GM12801 (cell line): ENCODE measurements around the gene MTFP1.

Experiments
- TF ChIP-seq, protein P1 (sequence below): IDR thresholded peaks from one replicate; pipeline ENCODE4 v1.5.1; 2011; ENCODE audit warnings: control low read depth; ENCODE audit not compliant: insufficient read length; ENCODE audit errors: extremely low read depth

MTFP1 gene, protein sequence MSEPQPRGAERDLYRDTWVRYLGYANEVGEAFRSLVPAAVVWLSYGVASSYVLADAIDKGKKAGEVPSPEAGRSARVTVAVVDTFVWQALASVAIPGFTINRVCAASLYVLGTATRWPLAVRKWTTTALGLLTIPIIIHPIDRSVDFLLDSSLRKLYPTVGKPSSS

DNA sequence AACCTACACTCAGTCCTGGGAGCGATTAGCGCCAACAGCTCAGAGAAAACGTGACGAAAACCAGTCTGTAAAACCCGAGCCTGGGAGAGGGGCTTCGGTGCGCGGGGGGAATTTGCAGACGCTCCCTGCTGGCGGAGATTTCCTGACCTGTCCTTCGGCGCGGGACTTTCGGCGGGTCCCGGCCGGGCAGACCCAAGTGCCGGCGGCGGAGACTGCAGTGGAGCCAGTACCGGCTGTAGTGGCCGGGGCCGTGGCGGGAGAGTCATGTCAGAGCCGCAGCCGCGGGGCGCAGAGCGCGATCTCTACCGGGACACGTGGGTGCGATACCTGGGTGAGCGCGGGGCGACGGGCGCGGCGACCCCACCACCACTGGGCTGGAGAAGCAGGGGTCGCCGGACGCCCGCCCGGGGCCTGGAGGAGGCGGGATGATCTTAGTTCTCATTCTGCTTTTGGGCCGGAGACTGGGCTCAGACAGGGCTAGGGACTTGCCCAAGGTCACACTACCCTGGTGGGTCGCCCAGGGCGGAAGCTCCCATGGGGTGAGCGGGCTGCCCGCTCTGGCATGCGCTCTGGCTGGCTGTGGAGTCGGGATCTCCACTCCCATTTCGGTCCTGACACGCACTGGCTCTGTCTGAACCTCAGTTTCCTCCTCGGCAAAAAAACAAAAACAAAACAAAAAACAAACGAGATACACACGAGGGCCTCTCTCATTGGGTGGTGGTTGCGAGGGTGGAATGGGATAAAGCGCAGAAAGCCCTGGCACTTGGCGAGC is at the start of gene MTFP1:
MTFP1 (plus strand) TSS at position 153 of the 772 bp plus-strand sequence; CDS start at position 265, 112 bp downstream.
- TF ChIP-seq, protein P1, sequence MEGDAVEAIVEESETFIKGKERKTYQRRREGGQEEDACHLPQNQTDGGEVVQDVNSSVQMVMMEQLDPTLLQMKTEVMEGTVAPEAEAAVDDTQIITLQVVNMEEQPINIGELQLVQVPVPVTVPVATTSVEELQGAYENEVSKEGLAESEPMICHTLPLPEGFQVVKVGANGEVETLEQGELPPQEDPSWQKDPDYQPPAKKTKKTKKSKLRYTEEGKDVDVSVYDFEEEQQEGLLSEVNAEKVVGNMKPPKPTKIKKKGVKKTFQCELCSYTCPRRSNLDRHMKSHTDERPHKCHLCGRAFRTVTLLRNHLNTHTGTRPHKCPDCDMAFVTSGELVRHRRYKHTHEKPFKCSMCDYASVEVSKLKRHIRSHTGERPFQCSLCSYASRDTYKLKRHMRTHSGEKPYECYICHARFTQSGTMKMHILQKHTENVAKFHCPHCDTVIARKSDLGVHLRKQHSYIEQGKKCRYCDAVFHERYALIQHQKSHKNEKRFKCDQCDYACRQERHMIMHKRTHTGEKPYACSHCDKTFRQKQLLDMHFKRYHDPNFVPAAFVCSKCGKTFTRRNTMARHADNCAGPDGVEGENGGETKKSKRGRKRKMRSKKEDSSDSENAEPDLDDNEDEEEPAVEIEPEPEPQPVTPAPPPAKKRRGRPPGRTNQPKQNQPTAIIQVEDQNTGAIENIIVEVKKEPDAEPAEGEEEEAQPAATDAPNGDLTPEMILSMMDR: no peak

GRCh38 chr22:30380011-30380410 is 45.6 kb upstream of the MTFP1 start:
- TF ChIP-seq, protein P1: no peak

- TF ChIP-seq, protein P1: no peak
Observed at GRCh38 chr22:30381264-30381663, 44.3 kb upstream of the MTFP1 start.

DNA sequence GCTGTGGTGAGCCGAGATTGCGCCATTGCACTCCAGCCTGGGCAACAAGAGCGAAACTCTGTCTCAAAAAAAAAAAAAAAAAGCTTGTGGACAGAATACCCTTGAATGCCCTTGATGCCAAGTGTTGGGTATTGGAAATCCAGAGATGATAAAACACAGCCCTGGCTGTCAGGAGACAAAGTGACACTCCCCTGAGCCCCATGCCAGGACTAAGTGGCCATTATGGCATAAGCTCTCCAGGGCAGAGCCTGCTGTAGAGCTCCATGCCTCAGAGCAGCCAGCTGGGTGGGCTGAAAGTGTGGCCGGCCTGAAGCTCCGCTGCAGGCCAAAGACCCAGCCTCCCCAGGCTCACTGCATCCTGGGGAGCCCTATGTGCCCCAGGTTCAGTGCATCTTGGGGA is 43.2 kb upstream of the MTFP1 start:
- TF ChIP-seq, protein P1: no peak

DNA sequence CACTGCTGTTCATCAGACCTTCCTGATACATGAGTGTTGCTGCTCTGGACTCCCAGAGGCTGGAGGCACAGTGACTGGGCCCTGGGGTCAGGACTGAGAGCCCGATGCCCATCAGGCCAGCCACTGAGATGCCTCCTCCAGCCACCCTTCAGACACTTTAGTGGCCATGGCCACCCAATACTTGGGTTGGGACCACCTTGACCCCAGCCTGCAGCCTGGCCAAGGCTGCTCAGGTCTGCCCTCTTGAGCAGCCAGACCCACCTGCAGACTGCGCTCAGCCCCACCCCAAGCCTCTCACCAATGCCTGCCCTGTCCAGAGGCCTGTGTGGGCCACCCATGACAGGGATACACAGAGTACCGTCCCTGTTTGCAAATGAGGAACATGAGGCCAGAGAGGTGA is 42.5 kb upstream of the MTFP1 start:
- TF ChIP-seq, protein P1: no peak

GRCh38 chr22:30385942-30386341 is 39.6 kb upstream of the MTFP1 start:
- TF ChIP-seq, protein P1: no peak

- TF ChIP-seq, protein P1: no peak
Observed at GRCh38 chr22:30386608-30386959, 39.0 kb upstream of the MTFP1 start.
